ENCODE measurements around the gene SPTBN1.
"Not testable (repeated sequence)": the region's sequence is repeated elsewhere in the genome, so short reads cannot be mapped to it uniquely, and the experiment has no call there.

SPTBN1 gene

DNA sequence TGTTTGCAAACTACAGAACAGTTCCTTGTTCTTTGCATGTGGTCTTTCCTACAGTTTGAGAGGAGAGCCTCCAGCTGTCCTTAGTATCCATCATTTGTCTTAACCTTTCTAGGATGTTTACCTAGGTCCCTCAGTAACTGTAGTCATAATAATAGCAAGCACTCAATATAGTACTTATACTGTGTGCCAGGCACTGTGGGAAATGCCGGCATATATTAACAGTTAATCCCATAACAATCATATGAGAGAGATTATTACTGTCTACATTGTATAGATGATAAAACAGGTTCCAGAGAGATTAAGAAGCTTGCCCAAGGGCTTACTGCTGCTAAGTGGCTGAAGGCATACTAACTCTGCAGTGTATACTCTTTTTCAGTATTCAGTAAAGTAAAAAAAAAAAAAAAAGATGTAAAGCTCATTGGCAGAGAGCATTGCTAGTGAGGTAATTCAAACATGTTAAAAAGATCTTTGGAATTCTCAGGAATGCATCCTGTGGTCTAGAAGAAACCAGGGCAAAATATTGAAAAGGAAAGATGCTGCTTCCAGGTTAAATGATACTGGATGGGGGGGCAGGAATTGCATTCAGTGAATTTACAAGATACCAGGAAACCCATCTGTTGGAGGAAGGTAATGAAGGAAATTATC lies 72.3 kb downstream of the SPTBN1 start:
- DNase-seq (ENCODE audit: low read depth in 3 of 3) = no peak

DNA sequence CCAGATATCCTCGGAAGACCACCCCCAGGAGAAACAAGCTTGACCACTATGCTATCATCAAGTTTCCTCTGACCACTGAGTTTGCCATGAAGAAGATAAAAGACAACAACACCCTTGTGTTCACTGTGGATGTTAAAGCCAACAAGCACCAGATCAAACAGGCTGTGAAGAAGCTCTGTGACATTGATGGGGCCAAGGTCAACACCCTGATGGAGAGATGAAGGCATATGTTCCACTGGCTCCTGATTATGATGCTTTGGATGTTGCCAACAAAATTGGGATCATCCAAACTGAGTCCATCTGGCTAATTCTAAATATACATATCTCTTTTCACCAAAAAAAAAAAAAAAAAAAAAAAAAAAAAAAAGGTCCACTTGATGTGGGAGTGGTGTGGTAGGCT lies 73.4 kb downstream of the SPTBN1 start:
- DNase-seq (ENCODE audit: low read depth in 3 of 3) = not testable (repeated sequence)

DNA sequence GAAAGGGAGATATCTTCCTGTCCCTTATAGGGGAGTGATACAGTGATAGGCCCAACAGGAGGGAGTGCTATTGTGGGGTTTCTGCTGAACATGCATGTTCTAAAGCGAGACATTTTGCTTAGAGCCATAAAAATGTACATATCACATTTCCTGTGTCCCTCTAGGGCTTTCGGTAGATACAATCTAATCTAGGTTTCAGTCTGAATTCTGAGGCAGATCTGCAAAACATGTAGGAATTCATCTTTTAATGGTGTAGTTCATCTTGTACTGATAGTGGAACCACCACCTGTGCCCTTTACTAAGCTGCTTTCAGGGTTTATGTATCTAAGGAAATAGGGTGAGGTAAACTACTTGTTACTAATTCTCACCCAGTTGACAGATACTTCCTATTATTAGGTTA lies 73.8 kb downstream of the SPTBN1 start:
- DNase-seq (ENCODE audit: low read depth in 3 of 3) = no peak

- DNase-seq (ENCODE audit: low read depth in 3 of 3) = no peak
These were observed 75.4 kb downstream of the SPTBN1 start for GRCh38 chr2:54531558-54531957.

DNA sequence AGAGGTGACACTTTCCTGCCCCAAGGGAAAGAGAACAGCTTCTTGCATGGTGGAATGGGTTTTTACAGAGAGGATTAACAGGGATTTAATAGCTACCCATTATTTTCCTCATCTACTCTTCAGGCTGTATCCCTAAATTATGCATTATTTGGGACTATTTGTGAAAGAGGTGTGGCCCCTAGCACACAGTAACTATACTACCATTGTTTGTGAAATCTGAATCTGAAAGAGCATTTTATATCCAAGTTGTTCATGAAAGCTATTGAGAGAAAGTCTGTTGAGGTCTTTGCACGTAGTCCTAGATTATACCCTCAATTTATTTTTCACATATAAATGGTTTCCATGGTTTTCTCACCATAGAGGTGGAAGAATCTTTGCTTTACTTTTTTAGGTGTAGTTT lies 78.1 kb downstream of the SPTBN1 start:
- no peak for DNase-seq (ENCODE audit: low read depth in 3 of 3)

GRCh38 chr2:54534625-54535024 lies 78.5 kb downstream of the SPTBN1 start:
- no peak for DNase-seq (ENCODE audit: low read depth in 3 of 3)

DNA sequence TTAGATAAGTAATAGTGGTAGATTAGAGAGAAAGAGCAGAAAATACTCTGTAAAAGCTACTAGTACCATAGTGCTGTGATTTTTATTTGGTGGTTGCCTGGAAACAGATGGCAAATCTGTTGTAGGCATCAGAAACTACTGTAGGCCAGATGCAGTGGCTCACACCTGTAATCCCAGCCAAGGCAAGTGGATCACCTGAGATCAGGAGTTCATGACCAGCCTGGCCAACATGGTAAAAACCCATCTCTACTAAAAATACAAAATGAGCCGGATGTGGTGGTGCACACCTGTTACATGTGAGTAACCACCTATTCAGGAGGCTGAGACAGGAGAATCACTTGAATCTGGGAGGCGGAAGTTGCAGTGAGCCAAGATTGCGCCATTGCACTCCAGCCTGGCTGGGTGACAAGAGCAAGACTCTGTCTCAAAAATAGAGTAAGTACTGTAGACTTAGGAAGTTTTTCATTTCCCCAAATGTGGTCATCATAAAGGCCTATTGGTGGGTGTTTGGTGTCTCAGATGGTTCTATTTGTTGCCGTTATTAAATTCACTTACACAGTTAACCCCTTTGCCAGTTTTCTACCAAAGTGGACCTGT lies 79.6 kb downstream of the SPTBN1 start:
- DNase-seq (ENCODE audit: low read depth in 3 of 3) = no peak

DNA sequence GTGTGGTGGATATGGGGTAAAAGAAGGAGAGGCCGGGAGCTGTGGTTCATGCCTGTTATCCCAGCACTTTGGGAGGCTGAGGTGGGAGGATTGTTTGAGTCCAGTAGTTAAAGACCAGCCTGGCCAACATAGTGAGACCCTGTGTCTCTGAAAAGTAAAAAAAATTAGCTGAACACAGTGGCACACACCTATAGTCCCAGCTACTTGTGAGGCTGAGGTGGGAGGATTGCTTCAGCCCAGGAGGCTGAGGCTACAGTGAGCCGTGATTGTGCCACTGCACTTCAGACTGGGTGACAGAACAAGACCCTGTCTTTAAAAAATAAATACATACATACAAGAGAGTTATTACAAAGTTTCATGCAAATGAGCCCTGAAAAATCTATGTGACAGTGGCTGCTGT lies 80.6 kb downstream of the SPTBN1 start:
- DNase-seq (ENCODE audit: low read depth in 3 of 3) = no peak

GRCh38 chr2:54538537-54538936 lies 82.4 kb downstream of the SPTBN1 start:
- DNase-seq (ENCODE audit: low read depth in 3 of 3) = no peak

- no peak for DNase-seq (ENCODE audit: low read depth in 3 of 3)
These were observed 83.6 kb downstream of the SPTBN1 start for GRCh38 chr2:54539683-54540082.

GRCh38 chr2:54540194-54540593 lies 84.1 kb downstream of the SPTBN1 start:
- DNase-seq (ENCODE audit: low read depth in 3 of 3) = no peak

- no peak for DNase-seq (ENCODE audit: low read depth in 3 of 3)
These were observed 85.9 kb downstream of the SPTBN1 start for GRCh38 chr2:54541995-54542394.

DNA sequence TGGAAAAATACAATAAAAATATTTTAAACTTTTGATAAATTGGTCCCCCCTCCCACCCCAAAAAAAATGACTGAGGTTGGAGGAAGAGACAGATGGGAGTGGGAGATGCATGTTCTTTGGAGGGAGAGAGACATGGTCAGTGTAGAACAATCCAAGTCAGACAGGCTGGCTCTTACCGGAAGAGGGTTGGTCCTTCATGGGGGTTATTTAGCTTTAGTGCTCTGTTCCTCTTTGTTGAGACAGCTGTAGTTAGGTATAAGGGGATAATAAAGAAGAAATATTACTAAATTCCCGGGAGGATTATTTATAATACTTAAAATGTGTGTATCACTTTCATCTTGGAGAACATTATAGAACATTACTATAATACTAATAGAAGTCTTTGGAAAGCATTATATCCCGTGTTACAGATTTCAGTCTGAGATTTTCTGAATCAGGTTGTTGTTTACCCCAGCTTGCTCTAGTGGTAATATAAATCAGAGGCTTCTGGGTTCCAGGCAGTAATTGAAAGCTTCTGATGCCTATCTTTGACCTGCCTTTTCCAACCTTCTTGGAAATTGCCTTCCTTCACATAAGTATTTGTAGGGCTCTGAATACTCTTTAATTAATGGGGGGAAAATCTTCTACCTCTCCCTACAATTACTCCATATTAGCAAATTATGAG lies 87.7 kb downstream of the SPTBN1 start:
- DNase-seq (ENCODE audit: low read depth in 3 of 3) = no peak

DNA sequence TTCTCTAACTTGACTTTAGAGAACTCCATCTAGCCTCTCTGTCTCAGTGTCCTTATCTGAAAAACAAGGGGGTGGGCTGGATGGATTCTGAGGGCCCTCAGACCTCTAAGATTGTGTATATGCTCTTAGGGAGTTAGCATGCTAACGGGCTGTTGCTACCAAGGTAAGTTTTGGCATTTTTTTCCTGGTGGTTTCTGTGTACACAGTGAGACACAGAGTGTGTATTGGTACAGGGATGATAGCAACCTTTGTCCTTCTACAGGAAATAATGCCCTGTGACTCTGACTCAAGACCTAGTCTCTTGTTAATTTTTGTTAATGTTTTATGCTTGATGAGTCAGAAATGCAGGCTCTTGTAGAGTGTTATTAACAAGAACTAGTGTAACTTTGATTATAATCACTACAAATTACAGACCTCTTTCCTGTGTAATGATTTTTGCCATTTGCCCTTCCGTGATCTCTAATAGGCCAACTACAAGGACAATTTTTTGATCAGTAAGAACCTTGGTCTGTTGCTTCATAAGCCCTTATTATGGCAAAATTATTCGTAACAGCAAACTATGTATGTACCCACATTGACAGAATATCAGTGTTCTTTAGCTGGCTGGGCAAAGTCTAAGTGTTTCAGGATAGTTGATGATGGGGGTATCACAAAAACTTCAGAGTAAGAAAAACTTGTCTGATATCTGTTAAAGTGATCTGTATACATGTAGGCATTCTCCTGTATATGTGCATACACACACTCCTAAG lies 89.7 kb downstream of the SPTBN1 start:
- DNase-seq (ENCODE audit: low read depth in 3 of 3) = no peak

- DNase-seq (ENCODE audit: low read depth in 3 of 3) = no peak
These were observed 90.4 kb downstream of the SPTBN1 start for GRCh38 chr2:54546518-54546917.

DNA sequence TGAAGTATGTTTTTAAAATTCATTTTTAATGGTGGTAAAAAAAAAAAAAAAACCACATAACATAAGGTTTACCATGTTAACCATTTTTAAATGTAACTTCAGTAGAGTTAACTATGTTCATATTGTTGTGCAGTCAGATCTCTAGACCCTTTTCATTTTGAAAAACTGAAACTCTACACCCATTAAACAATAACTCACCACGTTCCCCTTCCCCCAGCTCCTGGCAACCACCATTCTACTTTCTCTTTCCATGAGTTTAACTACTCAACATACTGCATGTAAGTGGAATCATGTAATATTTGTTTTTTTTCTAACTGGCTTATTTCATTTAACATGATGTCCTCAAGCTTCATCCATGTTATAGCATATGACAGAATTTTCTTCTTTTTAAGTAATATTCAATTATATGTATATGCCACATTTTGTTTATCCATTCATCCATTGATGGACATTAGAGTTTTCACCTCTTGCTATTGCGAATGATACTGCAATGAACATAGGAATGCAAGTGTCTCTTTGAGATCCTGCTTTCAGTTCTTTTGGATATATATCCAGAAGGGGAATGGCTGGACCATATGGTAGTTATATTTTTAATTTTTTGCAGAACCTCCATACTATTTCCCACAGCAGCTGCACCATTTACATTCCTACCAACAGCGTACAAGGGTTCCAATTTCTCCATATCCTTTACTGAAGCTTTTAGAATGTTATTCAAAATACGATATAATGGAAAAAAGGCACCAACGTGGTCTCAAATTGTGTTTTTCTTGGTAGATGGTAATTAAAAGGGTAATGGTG lies 91.0 kb downstream of the SPTBN1 start:
- DNase-seq (ENCODE audit: low read depth in 3 of 3) = no peak

- DNase-seq (ENCODE audit: low read depth in 3 of 3) = no peak
These were observed 93.3 kb downstream of the SPTBN1 start for GRCh38 chr2:54549430-54549829.

GRCh38 chr2:54549917-54550518 lies 93.9 kb downstream of the SPTBN1 start:
- no peak for DNase-seq (ENCODE audit: low read depth in 3 of 3)

DNA sequence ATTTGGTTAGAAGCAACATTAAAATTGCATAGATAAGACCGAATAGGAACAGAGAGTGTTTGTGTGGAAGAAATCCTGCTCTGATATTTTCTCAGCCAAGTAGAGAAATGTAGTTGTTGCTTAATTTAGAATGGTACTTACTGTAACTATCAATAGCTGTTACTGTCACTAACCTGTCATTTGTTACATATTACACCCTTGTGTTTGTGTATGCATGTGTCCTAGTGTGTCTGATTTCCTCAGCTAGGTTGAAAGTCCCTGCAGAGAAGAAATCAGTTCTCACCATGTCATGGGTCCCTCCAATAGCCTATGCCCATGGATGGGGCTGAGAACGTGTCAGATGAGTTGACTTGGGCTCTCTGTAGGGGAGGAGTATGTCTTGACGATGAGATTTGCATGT lies 94.4 kb downstream of the SPTBN1 start:
- no peak for DNase-seq (ENCODE audit: low read depth in 3 of 3)

DNA sequence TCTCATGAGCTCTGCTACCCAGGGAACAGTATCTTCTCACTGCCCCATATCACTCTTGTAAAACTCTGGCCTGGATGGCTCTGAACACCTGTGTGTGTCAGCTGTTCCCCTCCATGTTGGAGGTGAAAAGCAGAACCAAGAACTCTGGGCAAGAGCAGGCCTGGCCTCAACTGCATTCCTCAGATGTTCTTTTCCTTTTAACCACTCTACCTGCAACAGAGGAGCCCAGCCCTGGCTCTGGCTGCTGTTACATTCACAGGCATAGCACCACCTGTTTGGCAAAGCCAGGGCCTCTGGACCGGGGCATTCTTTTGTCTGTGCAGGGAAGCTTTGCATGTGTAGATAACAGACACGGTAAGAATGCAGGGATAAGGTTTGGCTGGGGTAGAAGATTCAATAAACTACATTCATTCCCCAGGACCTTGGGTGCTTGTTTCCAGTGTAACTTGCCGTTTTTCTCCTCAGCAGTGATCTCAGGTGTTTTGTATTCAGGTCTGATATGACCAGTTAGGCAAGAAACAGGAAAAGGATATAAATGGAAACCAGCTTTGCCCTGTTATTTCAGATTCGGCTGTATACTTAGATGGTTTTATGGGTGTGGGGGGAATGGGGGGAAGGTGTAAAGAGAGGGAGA lies 95.1 kb downstream of the SPTBN1 start:
- DNase-seq (ENCODE audit: low read depth in 3 of 3) = no peak

DNA sequence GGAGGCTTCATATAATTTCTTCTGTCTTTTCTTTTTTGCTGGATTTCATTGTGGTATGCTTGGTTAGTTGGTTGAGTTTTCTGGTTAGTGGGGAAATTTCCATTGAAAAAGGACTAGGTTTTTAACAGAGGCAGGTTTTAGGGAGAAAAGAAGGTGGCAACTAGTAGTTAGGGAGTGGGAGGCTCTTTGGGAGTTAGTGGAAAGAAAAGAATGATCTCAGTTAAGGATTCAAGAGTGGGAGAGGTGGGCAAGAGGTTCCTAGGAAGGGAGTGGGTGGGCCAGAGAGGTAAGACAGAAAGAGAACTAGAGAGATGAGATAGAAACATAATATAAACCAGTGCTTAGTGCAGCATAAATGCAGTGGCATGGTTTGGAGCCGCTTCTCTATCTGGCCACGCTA lies 96.9 kb downstream of the SPTBN1 start:
- DNase-seq (ENCODE audit: low read depth in 3 of 3) = no peak

Measured in stimulated activated CD4-positive, alpha-beta T cell treated with anti-CD3 and anti-CD28 coated beads, TNF-alpha, amount 100 ng/mL, for 24 hours (primary cell).